HG02678 (cell line): ENCODE results near the gene CNTLN.
A peak's percentile ranks its signal among the peaks of the same experiment; 100 is the strongest.
"Not testable (repeated sequence)": the region's sequence is repeated elsewhere in the genome, so short reads cannot be mapped to it uniquely, and the experiment has no call there.

Experiments
- ATAC-seq: cut with Tn5 transposase; IDR thresholded peaks from one replicate; pipeline ENCODE4 v1.9.1; 2021; ENCODE audit warnings: mild to moderate bottlenecking, moderate library complexity; ENCODE audit not compliant: unreplicated experiment

CNTLN gene

DNA sequence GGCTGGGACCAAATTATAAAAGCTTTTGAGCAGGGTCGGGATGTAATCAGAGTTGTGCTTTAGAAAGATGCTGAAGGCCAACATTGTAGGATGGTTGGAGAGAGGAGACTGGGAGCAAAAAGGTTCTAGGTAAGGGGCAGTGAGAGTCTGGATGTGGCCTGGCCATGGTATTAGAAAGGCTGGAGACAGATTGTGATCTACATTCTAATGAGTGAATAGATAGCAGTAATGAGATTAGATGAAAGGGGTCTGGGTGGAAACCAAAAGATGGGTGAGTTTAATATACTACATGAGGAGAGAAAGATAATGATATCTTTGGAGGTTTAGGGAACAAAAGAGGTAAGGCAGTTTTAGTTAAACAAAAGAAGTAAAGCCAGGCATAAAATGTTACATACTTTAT lies 355.3 kb downstream of the CNTLN start:
- ATAC-seq, result no peak

GRCh38 chr9:17491780-17492179 lies 356.9 kb downstream of the CNTLN start:
- no peak for ATAC-seq

- ATAC-seq, result no peak
Measured at GRCh38 chr9:17503196-17503595, 368.4 kb downstream of the CNTLN start.

DNA sequence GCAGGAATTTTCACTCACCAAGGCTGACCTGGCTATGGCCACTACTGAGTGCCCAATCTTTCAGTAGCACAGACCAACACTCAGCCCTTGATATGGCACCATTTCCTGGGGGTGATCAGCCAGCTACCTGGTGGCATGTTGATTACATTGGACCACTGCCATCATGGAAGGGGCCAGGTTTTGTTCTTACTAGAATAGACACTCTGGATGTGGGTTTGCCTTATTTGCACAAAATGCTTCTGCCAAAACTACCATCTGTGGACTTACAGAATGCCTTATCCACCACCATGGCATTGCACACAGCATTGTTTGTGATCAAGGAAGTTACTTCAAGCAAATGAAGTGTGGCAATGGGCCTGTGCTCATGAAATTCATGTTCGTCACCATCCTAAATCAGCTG lies 374.3 kb downstream of the CNTLN start:
- ATAC-seq, result no peak

DNA sequence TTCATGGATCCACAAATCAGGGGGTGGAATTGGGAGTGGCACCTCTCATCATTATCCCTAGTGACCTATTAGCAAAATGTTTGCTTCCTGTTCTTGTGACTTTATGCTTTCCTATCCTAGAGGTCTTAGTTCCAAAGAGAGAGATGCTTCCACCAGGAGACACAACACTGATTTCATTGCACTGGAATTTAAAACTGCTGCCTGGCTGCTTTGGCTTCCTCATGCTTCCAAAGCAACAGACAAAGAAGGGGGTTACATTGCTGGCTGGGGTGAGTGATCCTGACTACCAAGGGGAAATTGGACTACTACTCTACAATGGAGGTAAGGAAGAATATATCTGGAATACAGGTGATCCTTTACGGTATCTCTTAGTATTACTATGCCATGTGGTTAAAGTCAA lies 374.9 kb downstream of the CNTLN start:
- ATAC-seq, result no peak

DNA sequence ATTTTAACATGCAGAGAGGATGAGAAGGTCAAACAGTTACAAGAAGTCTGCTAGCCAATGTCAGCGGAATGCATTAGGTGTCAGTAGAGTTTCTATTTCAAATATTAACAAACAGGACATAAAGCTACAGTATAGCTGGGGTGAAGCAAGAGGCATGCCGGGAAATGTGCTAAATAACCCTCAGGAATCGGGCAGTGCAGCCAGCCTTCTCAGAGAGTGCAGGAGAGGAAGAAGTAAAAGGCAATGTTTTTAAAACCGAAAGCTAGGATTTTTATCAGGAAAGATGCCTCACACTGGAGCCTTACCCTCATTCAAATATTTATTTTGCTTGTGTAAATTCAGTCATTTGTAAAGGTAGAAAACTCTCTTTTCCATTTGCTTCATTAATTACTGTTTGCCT lies 384.9 kb downstream of the CNTLN start:
- no peak for ATAC-seq

DNA sequence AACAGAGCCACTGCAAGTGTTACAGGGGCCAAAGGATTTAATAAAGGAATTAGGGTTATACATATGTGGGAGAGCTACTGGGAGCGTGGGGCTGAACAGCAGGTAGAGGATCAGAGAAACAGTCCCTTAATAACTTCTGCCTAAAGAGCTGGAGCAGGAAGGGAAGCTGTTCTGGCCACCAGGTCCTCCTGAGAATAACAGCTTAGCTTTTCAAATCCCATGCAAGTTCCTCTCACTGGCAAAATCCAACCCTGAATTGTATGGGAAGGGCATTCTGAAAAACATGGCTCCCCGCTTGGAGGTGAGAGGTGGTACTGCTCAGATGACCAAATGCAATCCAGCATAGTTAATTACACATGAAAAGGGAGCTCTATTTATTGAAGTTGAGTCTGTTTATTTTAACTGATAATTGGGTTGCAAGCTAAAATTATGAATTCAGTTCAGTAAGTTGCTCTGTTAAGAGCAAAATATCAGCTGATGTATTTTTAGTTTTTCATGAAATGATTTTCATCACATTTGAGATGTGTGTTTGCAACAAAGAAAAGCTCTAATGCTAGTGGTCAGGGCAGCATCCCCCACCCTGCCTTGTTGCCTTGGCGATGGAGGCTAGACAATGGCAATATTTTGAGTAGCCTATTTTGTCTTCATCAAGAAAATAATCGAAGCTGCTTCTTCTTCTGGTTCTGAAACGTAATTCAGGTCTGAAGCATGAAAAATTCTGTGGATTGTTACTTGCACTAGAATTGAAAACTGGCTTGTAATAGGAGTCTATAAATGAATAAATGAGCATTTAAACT lies 385.6 kb downstream of the CNTLN start:
- ATAC-seq, result no peak

GRCh38 chr9:17521100-17521855 lies 386.4 kb downstream of the CNTLN start:
- no peak for ATAC-seq

DNA sequence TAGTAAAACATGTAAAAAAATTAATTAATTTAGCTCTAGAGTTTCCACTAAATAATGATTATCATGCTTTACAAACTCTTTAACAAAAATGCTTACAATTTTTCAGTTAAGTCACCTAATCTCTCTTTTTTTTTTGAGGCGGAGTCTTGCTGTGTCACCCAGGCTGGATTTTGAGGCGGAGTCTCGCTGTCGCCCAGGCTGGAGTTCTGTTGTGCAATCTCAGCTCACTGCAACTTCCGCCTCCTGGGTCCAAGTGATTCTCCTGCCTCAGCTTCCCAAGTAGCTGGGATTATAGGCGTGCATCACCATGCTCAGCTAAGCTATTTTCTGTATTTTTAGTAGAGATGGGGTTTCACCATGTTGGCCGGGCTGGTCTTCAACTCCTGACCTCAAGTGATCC lies 391.9 kb downstream of the CNTLN start:
- ATAC-seq, result not testable (repeated sequence)

DNA sequence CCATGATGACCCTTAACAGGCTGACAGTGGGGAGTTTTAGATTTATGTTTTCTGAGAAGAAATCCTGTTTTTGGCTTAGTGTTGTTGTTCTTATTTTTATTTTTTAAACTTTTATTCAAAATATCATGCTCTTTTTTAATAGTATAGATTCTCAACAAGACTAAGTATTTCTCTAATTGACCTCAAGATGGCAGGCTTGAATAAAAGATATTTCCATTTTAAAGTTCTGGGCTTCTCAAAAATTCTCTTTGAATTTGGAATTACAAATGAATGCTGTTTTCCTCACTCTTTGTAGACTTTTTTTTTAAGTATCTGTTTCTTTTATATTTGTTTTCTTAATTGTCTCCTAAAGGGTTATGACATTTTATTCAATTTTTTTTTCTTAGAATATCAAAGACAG lies 394.0 kb downstream of the CNTLN start:
- ATAC-seq, result no peak

DNA sequence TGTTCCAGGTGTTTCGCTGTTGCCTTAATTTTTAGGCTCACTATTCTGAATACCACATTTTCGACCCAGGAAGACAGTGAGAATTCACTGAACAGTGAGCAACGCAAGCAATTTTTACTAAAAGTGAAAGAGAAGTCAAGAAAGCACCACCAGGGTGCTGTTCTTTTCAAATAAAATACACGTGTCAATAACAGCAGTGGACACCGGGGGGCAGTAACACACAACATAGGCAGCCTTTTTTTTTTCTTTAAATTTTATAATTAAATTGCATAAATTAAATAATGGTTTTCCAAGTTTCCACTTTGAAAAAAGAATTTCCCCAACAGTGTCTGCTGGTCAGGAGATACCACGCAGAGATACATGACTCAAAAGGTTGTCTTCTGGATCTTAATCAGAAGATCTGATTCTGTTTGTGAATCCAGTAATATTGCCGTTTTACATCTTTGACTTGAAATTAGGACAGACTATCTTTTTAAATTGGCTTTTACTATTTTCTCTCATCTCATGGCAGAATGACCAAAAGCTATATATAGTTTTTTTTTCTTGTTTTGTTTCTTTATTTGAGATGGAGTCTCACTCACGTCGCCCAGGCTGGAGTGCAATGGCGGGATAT lies 396.9 kb downstream of the CNTLN start:
- peak; percentile 67 for ATAC-seq

- ATAC-seq, result no peak
Measured at GRCh38 chr9:17532461-17532860, 397.6 kb downstream of the CNTLN start.

DNA sequence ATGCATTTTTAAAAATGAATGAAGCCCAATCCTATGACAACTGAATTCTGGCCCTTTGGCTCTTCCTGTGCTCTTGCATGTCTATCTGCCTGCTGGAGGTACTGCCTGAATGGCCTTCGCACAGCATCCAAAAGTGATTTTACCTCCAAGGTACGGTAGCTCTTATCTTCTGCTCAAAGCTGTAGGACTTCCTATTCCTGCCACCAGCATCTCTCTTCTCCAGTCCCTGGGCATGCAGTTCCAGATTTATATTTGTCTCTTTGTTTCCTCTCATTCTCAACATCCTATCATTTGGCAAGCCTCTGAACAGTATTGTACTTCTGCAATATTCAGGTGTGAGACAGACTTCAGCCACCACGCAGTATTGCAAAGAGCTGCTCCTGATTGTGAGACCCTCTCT lies 400.3 kb downstream of the CNTLN start:
- ATAC-seq, result no peak

GRCh38 chr9:17536027-17536426 lies 401.2 kb downstream of the CNTLN start:
- no peak for ATAC-seq

GRCh38 chr9:17551023-17551422 lies 416.2 kb downstream of the CNTLN start:
- ATAC-seq, result no peak
